Epithelial cell of proximal tubule (primary cell): ENCODE results near the gene KLK15. TPM values are rescaled to one million over a fixed set of nuclear protein-coding genes. Genes with fewer than 3 reads are reported as not detected.
A peak's percentile ranks its signal among the peaks of the same experiment; 100 is the strongest.

Experiments
- DNase-seq: peaks from one replicate; pipeline ENCODE4 v3.0.0-alpha.2; 2011; ENCODE audit warnings: low read depth
- H3K4me3 ChIP-seq: 2 replicates; pipeline ENCODE4 v1.5.1; 2011; ENCODE audit warnings: low read depth, mild to moderate bottlenecking, low read length
- CTCF ChIP-seq: conservative IDR thresholded peaks from 2 replicates; pipeline ENCODE4 v1.5.1; 2012; ENCODE audit warnings: low read depth, mild to moderate bottlenecking, low read length
- total RNA-seq: library from RNA; depleted of rRNA; stranded (reverse); fragments of >200 nt; gene quantifications from 2 replicates; pipeline ENCODE4 v1.2.3, GENCODE V29; 2015

Gene KLK15
- total RNA-seq, 1 donor from 2014 or later, result not detected

GRCh38 chr19:50804420-50805272, 28.7 kb downstream of the KLK15 start:
- DNase-seq, result peak; percentile 85
- no peak for TF ChIP-seq CTCF
- H3K4me3 ChIP-seq, result peak overlapping the region; percentile 94

- DNase-seq, result no peak
- H3K4me3 ChIP-seq, result peak overlapping the region; percentile 94
- TF ChIP-seq CTCF, result no peak
These were observed 29.5 kb downstream of the KLK15 start for GRCh38 chr19:50803633-50804419.

- no peak overlapping the region for H3K4me3 ChIP-seq
- DNase-seq, result no peak
- TF ChIP-seq CTCF, result no peak
These were observed 32.3 kb downstream of the KLK15 start for GRCh38 chr19:50801107-50801506.

GRCh38 chr19:50799547-50799851, 33.9 kb downstream of the KLK15 start:
- H3K4me3 ChIP-seq, result no peak overlapping the region
- TF ChIP-seq CTCF, result no peak
- DNase-seq, result no peak

GRCh38 chr19:50798659-50799546, 34.5 kb downstream of the KLK15 start:
- no peak for DNase-seq
- no peak overlapping the region for H3K4me3 ChIP-seq

More at GRCh38 chr19:50798659-50799546, 34.5 kb downstream of the KLK15 start:
- no peak for TF ChIP-seq CTCF
